Measurements from ENCODE around the gene PLB1.

The PLB1 gene

DNA sequence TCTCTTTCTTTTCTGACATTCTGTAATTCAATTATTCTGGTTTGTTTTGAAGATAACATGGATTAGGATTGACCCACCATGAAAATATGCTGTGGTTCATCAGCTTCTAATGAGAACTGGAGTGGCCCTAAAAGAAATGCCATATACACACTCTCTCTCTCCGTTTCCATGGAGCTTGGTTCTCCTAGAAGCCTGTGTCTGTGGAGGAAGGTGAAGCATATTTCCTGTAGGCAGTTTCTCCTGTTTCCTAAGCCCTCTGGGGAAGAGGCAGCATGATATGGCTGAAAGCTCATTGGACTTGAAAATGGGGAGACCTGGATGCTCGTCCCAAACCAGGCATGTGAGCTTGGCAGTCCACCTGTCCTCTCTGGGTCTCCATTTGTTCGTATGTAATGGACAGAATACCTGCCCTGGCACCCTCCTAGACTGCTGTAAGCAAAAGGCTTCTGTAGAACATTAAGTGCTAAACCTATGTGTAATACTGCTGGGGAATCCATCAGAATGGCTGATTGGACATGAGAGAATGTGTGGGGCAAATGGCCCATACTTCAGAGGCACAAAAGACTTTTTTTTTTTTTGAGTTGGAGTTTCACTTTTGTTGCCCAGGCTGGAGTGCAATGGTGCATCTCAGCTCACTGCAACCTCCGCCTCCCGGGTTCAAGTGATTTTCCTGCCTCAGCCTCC lies 180.4 kb downstream of the PLB1 start:
- no peak for DNase-seq

DNA sequence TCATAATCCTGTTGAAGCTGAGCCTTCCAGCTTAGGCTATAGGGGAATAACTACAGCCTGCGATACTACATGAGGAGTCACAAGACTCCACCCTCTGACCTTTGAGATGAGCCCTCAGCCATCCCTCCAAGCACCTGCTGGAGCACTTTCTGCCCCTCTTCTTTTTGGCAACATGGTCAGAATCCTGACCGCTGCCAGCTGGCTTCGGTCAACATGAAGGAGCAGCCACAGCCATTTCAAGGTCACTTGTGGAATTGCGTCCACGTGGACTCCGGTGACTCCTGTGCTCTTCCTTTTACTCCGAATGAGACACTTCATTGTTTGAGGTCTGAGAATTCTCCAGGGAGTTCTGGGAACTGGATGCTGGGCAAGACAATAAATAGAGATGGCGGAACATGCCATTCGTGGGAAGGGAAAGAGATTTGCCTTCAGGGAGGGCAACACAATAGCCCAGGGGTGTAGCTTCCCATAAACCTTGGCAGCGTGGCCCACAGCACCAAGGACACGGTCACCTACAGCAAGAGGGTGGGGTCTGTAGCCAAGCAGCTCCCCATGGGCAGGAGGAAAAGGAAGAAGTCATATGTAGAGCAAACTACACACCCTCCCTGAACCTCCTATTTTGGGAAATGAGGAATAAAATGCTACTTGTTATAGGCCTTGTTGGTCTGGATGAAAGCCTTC lies 182.5 kb downstream of the PLB1 start:
- no peak for DNase-seq

DNA sequence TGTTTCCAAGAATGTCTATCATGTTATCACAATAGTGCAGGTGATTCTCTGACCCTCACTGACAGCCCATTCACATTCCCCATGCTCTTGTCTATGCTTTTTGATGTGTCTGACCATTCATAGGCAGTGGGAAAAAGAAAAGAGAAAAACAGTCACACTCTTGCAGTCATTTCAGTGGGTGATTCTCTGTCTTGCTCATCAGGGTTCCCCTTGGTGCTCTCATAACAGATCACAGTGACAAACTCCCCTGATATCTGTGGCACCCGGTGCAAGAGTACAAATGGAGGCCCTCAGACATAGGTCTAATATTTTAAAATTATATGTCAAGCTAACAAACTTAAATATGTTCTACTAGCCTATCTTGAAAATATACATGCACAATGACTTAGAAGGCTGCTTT lies 183.1 kb downstream of the PLB1 start:
- DNase-seq, result peak; percentile 37

DNA sequence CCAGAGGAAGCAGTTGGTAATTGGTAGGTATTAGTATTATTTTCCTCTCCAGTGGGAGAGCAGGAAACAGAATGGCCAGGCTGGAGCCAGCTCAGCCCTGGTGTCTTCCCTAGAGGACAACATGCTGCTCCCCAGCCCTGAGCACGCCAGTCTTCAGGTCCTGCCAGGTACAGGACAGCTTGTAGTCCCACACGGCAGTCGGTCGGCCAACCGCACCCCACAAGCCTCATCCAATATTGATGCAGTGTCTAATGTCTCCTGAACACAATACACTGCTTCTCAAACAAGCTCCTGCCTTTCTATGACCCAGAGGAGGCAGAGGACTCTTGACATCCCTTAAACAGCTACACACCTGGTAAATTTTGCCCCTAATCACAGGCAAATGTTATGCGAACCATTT lies 184.8 kb downstream of the PLB1 start:
- DNase-seq, result peak; percentile 32

DNA sequence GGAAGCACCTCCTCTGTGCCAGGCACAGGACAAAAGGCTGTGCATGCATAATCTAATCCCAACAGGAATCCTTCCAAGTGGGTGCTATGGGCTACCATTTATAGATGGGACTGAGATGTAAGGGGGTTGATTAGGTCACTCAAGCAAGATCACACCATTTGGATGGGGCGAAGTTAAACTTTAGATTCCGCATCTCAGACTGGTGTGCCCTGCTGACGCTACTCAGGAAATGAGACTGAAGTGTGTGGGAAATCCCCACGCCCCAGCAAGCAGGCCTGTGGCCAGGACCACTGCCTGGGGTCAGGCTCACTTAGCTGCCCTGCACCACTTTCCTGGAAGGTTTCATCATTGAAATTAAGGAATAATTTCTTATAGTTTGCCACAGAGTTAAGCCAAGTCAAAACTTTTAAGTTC lies 185.3 kb downstream of the PLB1 start:
- peak; percentile 77 for DNase-seq

GRCh38 chr2:28681606-28682005 lies 185.7 kb downstream of the PLB1 start:
- no peak for DNase-seq

DNA sequence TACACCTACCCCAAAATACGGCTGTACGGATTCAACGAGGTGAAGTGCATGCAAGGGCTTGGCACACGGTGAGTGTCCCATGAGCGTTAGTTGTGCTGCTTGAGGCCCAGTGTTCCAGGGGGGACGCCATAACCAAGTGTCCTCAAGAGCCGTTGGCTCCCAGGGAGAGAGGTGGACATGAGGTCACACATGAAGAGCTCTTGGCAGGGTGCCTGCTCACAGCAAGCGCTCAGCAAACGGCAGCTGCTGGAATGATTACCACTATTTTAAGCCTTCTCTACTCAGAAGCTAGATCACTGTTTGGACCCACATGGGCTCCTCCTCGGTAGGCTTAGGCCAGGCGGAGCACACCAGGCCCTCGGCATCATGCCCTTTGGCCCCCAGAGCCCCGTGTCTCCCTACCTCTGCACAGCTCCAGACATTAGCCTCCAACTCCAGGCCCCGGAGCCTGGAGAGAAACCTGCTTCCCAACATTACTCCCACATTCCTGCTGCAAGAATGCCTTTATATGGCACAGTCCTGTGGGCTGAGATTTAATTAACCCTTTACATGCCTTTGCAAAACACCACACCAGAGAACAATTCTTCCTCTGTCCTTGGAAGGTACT lies 187.3 kb downstream of the PLB1 start:
- DNase-seq, result no peak

DNA sequence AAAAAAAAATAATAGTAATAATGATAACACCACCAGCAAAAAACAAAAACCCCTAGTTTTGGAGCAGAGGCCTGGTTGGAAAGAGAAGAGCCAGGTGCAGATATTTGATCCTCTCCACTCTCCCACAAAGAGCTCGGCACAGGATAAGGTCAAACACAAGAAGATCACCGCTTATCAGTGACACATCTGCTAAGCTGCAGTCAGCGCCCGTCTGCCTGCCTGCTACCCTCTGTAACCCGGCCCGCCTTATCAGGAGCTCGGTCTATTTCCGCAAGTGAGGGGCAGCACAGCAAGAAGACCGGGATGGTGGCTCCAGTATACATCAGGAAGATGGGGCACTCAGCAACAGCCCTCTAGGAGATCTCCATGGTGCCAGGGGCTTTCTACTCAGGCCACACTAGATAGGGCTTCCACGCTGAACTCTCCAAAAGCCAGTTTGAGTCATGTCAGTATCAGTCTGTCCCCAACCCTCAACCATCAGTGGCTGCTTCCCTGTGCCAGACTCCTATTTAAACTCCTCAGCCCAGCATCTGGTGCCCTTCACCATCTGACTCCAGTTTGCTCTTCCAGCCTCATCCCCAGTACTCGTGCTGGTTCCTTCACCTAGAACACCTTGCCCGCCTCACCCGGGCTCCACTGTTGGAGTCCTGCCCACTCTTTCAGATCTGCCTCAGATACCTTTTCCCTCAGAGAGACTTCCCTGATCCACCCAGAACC lies 188.4 kb downstream of the PLB1 start:
- DNase-seq, result no peak

DNA sequence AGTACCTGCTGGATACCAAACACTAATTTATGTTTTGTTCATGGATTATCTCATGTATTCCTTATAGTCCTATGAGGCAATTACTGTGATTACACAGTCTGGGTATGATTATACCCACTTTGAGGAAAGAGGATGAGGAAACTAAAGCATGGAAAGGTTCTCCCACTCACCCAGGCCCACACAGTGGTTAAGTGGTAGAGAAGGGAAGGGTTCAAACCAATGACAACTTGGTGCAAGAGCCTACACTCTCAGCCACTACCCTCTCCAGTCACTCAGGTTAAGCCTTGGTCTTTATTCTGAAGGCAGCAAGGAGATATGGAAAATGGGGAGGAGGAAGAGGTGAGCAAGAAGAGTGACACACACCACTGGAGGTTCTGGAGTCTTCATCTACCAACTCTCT lies 191.3 kb downstream of the PLB1 start:
- peak; percentile 32 for DNase-seq

GRCh38 chr2:28687640-28688385 lies 192.0 kb downstream of the PLB1 start:
- DNase-seq, result no peak

- no peak for DNase-seq
Measured at GRCh38 chr2:28688818-28689217, 193.0 kb downstream of the PLB1 start.

DNA sequence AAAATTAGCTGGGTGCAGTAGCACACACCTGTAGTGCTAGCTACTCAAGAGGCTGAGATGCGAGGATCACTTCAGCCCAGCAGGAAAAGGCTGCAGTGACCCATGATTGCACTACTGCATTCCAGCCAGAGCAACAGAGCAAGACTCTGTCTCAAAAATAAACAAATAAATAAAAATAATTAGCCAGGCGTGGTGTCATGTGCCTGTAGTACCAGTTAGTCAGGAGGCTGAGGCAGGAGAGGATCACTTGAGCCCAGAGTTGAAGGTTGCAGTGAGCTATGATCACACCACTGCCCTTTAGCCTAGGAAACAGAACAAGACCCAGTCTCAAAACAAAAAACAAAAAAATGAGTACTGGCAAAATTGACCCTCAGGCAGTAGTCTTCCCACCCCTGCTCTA lies 193.9 kb downstream of the PLB1 start:
- no peak for DNase-seq

DNA sequence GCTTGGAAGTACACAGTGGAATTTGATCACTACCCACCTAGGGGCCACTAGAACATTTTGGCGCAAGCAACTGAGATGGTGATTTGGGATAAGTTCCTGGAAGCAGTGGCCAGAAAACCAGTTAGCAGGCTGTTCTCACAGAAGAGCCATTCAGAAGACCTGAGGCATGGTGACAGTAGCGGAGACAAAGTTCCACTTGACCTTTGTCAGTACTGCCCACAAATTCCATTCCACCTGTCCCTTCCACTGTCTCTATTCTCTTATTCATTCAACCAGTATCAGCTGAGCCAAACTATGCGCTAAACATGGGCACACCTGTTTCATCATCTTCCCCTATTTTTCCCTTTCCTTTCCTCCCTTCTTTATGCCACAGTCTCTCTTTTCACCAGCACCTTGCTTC lies 196.6 kb downstream of the PLB1 start:
- DNase-seq, result no peak

- DNase-seq, result no peak
Measured at GRCh38 chr2:28693223-28693622, 197.4 kb downstream of the PLB1 start.

Data from stimulated activated CD8-positive, alpha-beta memory T cell treated with anti-CD3 and anti-CD28 coated beads, Interleukin-4, amount 100 ng/mL, for 48 hours (primary cell).